Non-pigmented ciliary epithelial cell (primary cell): ENCODE measurements around the gene HDAC10.

Experiments used
- DNase-seq: peaks from one replicate; pipeline ENCODE4 v3.0.0-alpha.2; 2010; ENCODE audit warnings: low read depth

Gene HDAC10

DNA sequence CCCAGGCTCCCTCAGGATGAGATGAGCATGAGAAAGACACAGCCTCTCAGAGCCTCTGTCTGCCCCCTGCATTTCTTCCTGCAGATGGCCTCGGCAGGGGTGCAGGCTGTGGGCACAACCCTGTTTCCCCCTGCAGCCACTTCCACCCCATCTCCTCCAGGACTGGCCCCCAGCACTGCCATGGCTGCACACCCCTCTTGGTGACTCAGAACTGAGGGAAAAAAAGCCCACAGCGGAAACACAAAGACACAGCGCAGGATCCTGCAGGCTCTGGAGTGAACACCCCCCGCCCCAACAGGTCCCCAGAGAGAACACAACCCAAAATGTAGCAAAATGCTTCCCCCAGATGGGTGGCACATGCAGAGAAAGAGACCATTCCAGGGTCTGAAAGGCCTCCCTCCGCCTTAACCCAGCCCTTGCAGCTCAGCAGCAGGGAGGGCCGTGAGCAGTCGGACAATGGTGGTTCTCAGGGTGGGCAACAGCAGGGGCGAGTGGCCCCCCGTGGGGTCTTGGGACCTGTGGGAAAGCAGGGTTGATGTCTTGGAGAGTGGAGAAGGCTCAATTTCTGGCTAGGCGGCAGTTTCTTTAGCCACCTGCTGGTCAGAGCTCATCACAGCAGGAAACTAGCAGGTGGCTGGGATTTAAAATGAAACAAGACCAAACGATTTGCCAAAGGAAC, 14.2 kb downstream of the HDAC10 start:
- no peak for DNase-seq

GRCh38 chr22:50233223-50233622, 17.8 kb downstream of the HDAC10 start:
- DNase-seq = no peak

DNA sequence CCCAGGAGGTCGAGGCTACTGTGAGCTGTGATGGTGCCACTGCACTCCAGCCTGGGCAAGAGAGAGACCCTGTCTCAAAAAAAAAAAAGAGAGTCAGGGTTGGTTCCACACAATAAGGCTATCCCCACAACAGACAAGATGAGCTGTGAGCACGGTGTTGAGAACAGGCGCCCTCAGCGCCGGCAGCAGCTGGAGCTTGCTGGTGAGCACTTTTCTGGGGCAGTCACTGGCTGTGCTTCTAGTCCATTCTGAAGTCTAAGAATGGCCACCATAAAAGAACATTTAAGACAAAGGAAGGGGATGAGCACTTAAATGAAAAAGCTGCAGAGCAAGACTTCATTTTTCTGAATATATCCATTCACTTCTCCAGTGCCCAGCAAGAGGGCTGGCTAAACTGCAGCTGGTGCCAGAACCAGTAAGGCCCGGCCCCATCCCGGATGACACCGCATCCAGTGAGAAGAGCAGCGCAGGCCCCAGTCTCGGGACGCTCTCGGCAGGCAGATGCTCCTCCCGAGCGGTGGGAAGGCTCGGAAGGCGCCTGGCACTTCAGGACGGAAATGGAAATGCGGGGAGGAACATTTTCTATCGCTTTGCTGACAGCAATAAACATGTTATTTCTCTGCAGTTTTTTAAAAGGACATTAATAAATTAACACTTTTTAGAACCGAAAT, 18.4 kb downstream of the HDAC10 start:
- no peak for DNase-seq

DNA sequence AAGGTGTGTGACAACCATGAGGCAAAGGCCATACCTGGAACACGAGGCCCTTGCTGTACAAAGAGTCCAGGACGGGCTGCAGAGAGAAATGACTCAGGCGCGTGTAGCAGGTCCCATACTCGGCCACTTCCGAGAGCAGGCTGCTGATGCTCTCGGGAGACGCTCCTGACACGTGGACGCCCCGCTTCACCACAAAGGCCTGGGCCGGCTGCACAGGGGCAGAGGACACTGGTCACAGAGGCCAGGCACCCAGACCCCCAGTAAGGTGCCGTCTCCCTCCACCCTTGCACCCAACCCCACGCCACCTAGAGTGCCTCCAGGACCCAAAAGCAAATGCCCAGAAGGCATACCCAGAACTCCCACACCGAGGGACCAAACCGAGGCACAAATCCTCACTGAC, 21.7 kb downstream of the HDAC10 start:
- no peak for DNase-seq

DNA sequence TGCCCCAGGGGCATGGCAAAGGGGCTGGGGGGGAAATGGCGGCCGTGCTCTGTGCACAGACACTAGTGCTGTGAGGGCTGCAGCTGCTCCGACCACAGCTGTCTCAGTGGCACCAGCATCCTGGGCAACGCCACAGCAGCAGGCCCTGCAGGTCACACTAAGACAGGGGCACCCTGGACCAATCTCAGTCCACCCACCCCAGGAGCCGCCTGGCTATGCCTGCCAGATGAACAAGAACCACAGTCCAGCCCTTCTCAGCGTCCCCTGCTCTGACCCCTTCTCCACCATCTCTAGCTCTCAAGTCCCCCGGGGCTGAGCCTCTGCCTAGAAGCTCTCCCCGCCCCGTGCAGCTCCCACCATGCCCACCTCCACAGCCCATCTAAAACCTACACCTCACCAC, 22.7 kb downstream of the HDAC10 start:
- no peak for DNase-seq

- no peak for DNase-seq
Measured at GRCh38 chr22:50227579-50228215, 23.4 kb downstream of the HDAC10 start.

- no peak for DNase-seq
Measured at GRCh38 chr22:50226875-50227165, 24.2 kb downstream of the HDAC10 start.

- DNase-seq = no peak
Measured at GRCh38 chr22:50226063-50226874, 24.8 kb downstream of the HDAC10 start.

GRCh38 chr22:50225200-50225969, 25.7 kb downstream of the HDAC10 start:
- no peak for DNase-seq

DNA sequence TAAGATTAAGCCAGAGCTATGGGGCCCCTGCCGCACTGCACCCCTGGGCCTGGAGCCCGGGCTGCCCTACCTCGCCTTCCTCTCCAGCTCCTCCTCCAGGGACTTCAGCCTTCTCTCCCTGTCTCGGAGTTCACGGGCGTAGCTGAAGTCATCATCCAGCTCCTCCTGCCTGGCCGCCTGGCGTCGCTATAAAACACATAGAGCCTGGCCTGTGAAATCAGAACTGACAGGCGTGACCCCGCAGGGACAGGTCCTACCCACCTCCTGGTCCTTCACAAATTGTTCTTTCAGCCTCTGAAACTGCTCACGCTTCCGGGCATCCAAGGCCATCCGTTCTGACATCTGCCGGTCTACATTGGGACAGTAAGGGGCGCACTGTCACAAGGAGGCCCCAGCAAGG, 27.0 kb downstream of the HDAC10 start:
- no peak for DNase-seq

GRCh38 chr22:50222508-50222907, 28.6 kb downstream of the HDAC10 start:
- DNase-seq = no peak

GRCh38 chr22:50221410-50222300, 29.4 kb downstream of the HDAC10 start:
- no peak for DNase-seq

DNA sequence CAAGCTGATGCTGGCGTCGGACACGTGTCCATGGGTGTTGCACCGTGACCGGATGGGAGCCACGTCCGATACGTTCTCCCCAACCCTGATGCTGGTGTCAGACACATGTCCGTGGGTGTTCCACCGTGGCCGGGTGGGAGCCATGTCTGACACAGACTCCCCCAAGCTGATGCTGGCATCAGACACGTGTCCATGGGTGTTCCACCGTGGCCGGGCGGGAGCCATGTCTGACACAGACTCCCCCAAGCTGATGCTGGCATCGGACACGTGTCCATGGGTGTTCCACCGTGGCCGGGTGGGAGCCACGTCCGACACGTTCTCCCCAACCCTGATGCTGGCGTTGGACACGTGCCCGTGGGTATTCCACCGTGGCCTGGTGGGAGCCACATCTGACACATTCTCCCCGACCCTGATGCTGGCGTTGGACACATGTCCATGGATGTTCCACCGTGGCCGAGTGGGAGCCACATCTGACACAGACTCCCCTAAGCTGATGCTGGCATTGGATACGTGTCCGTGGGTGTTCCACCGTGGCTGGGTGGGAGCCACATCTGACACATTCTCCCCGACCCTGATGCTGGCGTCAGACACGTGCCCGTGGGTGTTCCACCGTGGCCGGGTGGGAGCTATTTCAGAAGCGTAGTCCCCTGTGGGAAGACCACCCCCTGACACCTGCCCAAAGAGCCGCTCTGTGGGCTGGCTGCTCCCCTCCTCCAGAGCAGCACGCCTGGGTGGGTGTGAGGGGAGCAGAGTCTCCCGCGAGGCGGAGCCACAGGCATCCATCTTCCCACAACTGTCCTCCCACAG, 30.3 kb downstream of the HDAC10 start:
- no peak for DNase-seq

DNA sequence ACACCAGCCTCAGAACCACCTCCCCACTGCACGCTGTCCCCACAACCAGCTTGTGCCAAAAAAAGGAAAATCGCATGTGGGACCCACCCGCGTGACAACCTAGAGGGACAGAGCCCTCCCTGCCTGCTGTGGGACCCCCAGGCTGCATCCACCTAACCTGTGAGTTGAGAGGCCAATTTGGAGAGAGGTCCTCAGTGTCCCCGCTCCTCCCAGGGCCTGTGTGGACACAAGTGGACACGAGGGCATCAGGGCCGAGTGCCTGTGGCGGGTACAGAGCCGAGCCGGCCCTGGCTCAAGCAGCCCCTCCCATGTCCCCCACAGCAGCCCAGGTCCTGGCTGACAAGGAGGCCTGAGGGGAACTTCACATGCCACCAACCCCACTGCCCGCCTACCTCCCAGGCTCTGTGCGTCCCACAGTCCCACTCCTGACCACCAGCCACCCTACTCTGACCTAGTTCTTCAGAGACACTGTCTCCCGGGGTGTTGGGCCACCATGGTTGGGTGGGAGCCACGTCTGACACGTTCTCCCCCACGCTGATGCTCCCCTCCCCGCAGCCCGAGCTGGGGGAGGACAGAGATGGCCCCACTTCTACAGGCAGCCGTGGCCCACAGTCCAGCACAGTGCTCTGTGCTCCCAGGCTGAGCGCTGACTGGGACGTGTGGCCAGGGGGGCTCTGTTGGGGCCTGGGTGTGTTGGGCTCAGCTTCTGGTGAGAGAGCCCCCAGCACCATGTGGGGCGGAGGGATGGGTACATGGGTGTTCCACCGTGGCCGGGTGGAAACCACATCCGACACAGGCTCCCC, 31.1 kb downstream of the HDAC10 start:
- DNase-seq = no peak

DNA sequence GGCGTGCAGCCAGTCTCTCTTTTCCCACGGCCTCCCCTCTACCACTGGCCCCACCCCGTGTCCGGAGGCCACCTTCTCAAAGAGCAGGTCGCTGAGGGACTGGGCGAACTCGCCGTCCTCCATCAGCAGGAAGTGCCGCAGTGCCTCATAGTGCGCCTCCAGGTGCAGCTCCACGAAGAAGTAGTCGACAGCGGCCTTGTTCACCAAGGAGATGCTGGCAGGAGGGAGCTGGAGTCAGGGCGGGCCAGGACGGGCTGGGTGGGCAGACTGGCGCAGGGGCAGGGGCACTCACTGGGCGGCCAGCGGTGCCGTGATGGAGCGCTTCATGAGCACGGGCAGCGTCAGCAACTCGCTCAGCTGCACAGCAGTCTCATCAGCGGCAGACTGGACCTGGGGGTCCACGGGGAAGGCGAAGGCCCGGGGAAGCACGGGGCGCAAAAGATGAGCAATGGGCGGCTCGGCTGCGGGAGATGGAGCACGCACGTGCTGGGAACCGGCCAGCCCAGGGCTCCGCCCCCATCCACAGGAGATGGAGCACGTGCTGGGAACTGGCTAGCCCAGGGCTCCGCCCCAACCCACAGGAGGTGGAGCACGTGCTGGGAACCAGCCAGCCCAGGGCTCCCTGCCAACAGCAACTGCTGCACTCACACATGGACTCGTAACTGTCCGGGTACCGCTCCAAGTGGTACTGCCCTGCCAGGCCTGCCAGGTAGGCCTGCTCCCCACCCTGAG, 31.9 kb downstream of the HDAC10 start:
- no peak for DNase-seq

GRCh38 chr22:50218153-50218995, 32.7 kb downstream of the HDAC10 start:
- no peak for DNase-seq

DNA sequence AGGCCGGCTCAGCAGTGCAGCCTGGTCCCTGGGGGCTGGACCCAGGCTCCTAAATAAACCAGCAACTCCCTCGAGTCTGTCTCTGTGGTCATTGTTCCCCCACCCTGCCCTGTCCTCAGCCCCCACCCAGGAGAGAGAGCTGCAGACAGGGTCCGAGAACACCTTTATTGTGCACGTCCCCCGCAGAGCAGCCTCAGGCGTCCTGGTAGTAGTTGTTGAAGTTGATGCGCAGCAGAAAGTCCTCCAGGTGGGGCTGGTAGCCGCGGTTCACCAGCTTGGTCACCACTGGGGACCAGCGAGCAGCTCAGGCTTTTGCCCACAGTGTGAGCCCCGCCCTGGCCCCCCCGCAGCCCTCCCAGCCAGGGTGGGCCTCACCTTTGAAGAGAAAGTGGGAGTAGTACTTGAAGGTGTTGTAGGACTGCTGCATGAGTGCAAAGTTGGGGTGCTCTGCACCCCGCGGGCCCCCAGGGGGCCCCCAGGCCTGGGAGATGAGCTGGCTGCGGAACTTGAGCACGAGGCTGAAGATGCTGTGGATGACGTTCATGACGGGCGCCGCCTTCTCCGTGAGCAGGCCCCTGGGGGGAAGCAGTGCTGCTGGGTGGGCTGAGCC, 33.4 kb downstream of the HDAC10 start:
- no peak for DNase-seq
